ENCODE measurements around the gene SH2D6.
A peak's percentile ranks its signal among the peaks of the same experiment; 100 is the strongest.
"Not testable (repeated sequence)": the region's sequence is repeated elsewhere in the genome, so short reads cannot be mapped to it uniquely, and the experiment has no call there.

SH2D6 gene

GRCh38 chr2:85418132-85419008 is at the start of gene SH2D6:
TSS of gene SH2D6 (plus strand) at chr2:85418714. CDS start at chr2:85429466, 10,752 bp downstream.
- peak; percentile 78 to 84 for DNase-seq

GRCh38 chr2:85368921-85369320 is 49.6 kb upstream of the SH2D6 start:
- DNase-seq, result no peak

GRCh38 chr2:85369500-85369899 is 49.0 kb upstream of the SH2D6 start:
- DNase-seq, result peak in 1 of 2 experiments; percentile 35

GRCh38 chr2:85371045-85371444 is 47.5 kb upstream of the SH2D6 start:
- no peak for DNase-seq

- DNase-seq, result no peak
Observed at GRCh38 chr2:85376291-85377065, 42.0 kb upstream of the SH2D6 start.

GRCh38 chr2:85377083-85377482 is 41.4 kb upstream of the SH2D6 start:
- no peak for DNase-seq

GRCh38 chr2:85378257-85378656 is 40.3 kb upstream of the SH2D6 start:
- DNase-seq, result no peak

GRCh38 chr2:85380048-85380447 is 38.5 kb upstream of the SH2D6 start:
- no peak for DNase-seq

- DNase-seq, result not testable (repeated sequence)
Observed at GRCh38 chr2:85383151-85383550, 35.4 kb upstream of the SH2D6 start.

GRCh38 chr2:85383850-85384249 is 34.7 kb upstream of the SH2D6 start:
- no peak for DNase-seq

- DNase-seq, result no peak
Observed at GRCh38 chr2:85385746-85386145, 32.8 kb upstream of the SH2D6 start.

GRCh38 chr2:85387754-85388153 is 30.8 kb upstream of the SH2D6 start:
- DNase-seq, result no peak

GRCh38 chr2:85388878-85389538 is 29.5 kb upstream of the SH2D6 start:
- no peak for DNase-seq

- no peak for DNase-seq
Observed at GRCh38 chr2:85390941-85391669, 27.4 kb upstream of the SH2D6 start.

- no peak for DNase-seq
Observed at GRCh38 chr2:85393836-85394235, 24.7 kb upstream of the SH2D6 start.

GRCh38 chr2:85394261-85394681 is 24.2 kb upstream of the SH2D6 start:
- DNase-seq, result peak; percentile 40 to 73

GRCh38 chr2:85394976-85395375 is 23.5 kb upstream of the SH2D6 start:
- DNase-seq, result no peak

GRCh38 chr2:85395912-85396475 is 22.5 kb upstream of the SH2D6 start:
- DNase-seq, result no peak

GRCh38 chr2:85396531-85397470 is 21.7 kb upstream of the SH2D6 start:
- no peak for DNase-seq

GRCh38 chr2:85397925-85398331 is 20.6 kb upstream of the SH2D6 start:
- DNase-seq, result no peak
